DMS153 (cell line): Measurements from ENCODE around the gene LIPC.

ENCODE experiments used
- DNase-seq: peaks from one replicate; lab custom pipeline; 2025; lab: John Stamatoyannopoulos, UW

LIPC gene

GRCh38 chr15:58538225-58538727 is 106.5 kb downstream of the LIPC start:
- no peak for DNase-seq

GRCh38 chr15:58538901-58539300 is 107.1 kb downstream of the LIPC start:
- no peak for DNase-seq

GRCh38 chr15:58539548-58539947 is 107.8 kb downstream of the LIPC start:
- no peak for DNase-seq

GRCh38 chr15:58541410-58542087 is 109.8 kb downstream of the LIPC start:
- DNase-seq: no peak

- DNase-seq: no peak
Observed at GRCh38 chr15:58543664-58544335, 112.0 kb downstream of the LIPC start.

- no peak for DNase-seq
Observed at GRCh38 chr15:58544756-58545155, 113.0 kb downstream of the LIPC start.

GRCh38 chr15:58545307-58546065 is 113.7 kb downstream of the LIPC start:
- no peak for DNase-seq

- no peak for DNase-seq
Observed at GRCh38 chr15:58546066-58546591, 114.3 kb downstream of the LIPC start.

GRCh38 chr15:58546635-58547627 is 115.1 kb downstream of the LIPC start:
- DNase-seq: no peak

- DNase-seq: no peak
Observed at GRCh38 chr15:58547628-58548307, 116.0 kb downstream of the LIPC start.

GRCh38 chr15:58548308-58549012 is 116.7 kb downstream of the LIPC start:
- DNase-seq: no peak

- no peak for DNase-seq
Observed at GRCh38 chr15:58549013-58549784, 117.4 kb downstream of the LIPC start.

GRCh38 chr15:58549785-58550074 is 117.9 kb downstream of the LIPC start:
- no peak for DNase-seq

GRCh38 chr15:58551084-58551763 is 119.4 kb downstream of the LIPC start:
- DNase-seq: no peak

- DNase-seq: no peak
Observed at GRCh38 chr15:58551764-58552504, 120.1 kb downstream of the LIPC start.

- no peak for DNase-seq
Observed at GRCh38 chr15:58552505-58553364, 120.9 kb downstream of the LIPC start.

GRCh38 chr15:58553365-58553918 is 121.7 kb downstream of the LIPC start:
- no peak for DNase-seq
